NCI-H2171 treated with DMSO at 0.1 percent for 48 hours (cell line): ENCODE measurements around the gene RASAL3.
"Not testable (repeated sequence)": the region's sequence is repeated elsewhere in the genome, so short reads cannot be mapped to it uniquely, and the experiment has no call there.

Experiments used
- DNase-seq: peaks from one replicate; lab custom pipeline; 2025; lab: John Stamatoyannopoulos, UW

The RASAL3 gene

DNA sequence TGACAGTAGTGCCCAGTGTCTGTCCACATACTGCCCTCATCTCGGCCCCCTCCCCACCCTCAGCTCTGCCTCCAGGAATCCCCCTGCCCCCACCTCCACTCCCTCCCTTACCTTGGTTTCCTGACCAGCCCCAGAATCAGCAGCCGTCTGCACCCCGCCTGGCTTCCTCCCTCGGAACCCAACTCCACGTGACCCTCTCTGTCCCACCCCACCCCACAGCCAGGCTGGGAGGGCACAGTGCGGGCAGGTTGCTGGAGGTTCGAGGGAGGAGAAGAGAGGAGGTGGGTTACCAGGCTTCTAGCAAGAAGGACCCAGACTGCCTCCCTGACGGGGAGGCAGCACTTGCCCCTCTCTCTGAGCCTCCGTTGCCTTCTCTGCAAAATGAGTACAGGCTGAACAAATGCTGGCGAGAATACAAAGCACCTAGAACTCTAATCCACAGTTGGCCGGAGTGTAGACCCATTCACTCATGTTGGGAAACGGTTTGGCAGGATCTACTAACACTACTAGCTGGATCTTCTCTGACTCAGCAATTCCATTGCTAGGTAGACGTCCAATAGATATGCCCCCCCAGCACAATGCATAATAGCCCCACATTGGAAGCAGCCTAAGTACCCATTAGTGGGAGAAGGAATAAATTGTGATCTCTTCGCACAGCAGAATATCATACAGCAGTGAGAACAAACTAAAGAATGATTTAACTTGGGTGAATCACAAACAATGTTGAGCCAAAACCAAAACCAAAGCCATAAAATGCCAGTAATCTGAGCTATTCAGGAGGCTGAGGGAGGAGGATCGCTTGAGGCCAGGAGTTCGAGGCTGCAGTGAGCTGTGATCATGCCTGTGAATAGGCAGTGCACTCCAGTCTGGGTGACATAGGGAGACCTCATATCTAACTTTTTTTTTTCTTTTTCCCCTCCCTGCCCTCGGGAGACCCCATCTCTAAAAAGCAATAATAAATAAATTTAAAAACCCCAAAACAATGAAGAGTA lies at the start of gene RASAL3:
TSS of gene RASAL3 (minus strand) at position 151 of the 992 bp plus-strand sequence. CDS start 186 bp downstream, outside the sequence.
- no peak for DNase-seq

DNA sequence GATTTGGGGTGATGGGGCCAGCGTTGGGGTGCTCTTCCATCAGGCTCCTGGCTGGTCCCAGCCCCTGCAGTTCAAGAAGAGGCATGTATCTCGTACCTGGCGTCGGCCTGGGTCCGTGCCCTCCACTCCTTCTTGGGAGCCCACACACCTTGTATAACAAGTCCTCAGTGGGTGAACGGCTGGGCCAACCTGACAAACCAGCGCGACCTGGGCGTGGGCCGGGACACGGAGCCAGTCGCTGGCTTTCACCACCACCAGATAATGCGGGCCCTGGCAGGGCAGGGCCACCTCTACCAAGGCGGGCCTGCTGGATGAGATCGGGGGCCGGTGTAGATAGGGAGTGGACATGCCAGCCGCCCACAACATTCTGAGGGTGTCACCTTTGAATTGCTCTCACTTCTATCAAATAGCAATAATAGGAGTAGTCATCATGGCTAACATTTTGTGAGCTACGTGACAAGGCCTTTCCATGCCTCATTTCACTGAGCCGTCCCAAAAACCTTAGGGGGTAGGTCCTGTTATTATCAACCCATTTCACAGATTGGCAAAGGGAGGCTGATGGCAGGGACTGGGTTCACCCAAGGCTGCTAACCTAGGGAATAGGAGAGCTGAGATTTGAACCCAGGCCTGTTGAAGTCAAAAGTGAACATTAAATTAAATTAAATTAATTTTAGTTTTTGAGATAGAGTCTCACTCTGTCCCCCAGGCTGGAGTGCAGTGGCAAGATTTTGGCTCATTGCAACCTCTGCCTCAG lies 47.5 kb upstream of the RASAL3 start:
- DNase-seq: no peak

DNA sequence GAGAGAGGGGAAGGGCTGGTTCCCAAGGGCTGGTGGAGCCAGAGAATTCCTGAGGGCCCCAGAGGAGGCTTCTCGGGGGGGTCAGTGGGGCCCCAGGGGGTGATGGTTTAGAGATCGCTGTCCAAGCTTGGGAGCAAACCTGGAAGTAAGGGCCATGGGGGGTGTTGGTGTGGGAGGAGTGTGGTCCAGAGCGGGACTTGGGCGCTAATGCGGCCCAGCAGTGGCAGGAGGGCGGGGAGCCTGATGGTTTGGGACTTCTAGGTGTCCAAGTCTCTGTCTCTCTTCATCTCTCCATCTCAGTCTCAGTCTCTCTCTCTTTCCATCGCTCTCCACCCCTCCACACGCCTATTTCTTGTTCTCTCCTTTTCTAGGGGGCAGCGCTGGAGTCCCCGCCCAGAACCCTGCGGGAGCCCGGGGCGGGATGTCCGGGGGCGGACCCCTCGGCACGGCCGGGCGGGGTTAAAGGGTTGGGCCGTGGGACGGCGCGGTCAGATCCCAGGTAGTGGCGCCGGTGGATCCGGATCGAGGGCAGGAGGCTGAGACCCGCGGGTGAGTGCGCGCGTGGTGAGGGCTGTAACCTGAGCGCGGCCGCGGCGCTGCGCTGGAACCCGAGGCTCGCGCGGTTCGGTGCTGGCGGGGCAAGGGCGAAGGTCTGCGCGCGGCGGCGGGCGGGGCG lies 43.8 kb upstream of the RASAL3 start, which contains the start of gene CYP4F22:
TSS of gene CYP4F22 (plus strand) at position 491 of the 676 bp plus-strand sequence. CDS start 16,812 bp downstream, outside the sequence.
- no peak for DNase-seq

DNA sequence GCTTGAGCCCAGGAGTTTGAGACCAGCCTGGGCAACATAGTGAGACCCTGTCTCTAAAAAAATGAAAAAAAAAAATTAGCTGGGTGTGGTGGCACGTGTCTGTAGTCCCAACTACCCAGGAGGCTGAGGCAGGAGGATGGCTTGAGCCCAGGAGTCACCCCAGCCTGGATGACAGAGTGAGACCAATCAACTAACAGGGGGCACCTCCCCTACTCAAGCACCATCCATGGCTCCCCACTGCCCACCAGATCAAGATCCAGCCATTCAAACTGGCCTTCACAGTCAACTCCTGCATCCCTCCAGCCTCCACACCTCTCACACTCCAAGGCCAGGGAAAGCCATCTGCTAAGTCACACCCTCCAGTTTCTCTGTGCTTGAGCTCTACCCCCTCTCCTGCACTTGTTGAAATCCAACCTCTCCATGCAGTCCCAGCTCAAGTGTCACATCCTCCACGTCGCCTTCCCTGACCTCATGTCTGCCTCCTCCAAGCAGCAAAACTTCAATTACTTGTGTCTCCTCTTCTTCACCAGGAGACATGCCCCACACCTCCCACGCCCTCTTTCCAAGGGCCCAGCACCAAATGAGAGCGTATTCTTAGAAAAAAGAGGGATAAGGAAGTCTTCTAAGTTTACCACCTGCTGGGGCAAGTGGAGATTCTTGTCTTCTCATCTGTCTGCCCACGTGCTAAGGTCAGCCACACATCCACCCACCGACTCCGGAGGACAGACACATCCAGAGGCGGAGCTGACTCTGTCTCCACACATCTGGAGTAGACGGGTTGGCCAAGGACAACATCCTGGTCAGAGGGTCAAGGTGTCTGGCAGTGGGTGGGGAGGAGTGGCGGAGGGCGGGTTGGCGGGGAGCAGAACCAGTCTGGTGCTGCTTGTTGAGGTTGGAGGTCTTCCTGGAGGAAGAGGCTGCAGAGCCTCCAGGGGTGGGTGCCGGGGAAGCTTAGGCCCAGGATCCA lies 43.0 kb upstream of the RASAL3 start:
- DNase-seq: no peak

DNA sequence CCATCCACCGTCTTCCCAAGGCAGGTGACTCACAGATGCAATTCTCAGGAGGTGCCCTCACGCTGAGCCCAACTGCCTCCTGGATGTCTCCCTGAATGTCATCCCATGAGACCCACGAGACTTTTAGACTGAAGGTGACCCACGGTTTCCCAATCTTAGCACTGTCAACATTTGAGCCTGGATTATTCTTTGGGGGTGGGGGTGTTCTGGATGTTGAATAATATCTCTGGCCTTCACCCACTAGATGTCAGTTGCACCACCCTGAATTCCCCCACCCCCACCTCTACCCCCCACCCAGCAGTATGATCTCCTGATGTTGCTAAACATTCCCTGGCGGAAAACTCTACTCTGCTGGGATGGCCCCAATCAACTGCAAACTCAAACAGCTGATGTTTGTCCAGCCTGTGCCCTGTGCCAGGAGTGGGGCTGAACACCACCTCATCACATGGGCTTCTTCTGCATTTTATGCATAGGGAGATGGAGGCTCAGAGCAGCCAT lies 41.8 kb upstream of the RASAL3 start:
- no peak for DNase-seq

DNA sequence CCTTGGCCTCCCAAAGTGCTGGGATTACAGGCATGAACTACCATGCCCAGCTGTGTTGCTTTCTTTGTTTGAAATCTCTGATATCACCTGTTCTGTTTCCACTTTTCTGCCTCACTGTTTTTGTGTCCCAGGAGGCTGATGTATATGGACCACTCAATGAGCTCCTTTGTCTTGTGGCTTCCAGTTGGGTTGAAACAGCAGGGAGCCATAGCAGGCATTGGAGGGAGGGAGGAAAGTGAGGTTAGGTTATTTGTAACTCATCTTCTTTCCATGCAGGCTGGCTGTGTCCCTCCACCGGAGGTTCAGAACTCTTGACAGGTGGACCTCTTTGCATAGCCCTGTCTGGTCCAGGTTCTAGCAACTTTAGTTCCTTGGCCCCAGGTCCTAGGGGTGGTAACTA lies 37.9 kb upstream of the RASAL3 start:
- DNase-seq: no peak

DNA sequence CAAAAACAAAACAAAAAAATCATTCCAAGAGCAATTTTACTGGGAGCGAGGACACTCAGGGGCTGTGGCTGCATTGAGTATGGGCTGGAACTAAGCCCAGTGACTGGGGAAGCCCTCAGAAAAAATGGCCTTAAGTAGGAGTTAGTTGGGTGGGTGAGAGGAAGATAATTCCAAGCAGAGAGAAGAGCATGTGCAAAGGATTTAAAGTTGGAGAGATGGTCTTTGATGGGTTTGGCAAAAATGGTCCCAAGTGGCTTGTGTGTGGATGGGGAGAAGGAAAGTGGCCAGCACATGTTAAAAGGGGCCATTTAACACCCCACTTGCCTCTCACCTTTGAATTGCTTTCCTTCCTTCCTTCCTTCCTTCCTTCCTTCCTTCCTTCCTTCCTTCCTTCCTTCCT lies 37.3 kb upstream of the RASAL3 start:
- no peak for DNase-seq

DNA sequence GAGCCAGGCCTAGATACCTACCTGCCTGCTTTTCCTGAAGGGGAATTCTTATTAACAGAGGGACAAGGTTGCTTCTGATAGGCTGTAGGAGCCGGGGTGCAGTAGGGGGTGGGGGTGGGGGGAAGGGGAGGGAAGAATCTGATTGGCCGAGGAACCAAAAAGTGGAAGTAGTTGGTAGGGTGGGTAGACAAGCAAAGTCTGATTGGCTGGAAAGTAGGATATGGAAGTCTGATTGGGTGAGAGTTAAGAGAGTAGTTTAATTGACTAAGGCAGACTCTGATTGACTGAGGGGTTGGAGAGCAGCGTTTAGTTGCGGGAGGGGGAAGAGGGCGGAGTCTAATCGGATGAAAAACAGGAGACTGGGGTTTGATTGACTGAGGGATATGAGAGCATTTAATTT lies 34.6 kb upstream of the RASAL3 start:
- no peak for DNase-seq

DNA sequence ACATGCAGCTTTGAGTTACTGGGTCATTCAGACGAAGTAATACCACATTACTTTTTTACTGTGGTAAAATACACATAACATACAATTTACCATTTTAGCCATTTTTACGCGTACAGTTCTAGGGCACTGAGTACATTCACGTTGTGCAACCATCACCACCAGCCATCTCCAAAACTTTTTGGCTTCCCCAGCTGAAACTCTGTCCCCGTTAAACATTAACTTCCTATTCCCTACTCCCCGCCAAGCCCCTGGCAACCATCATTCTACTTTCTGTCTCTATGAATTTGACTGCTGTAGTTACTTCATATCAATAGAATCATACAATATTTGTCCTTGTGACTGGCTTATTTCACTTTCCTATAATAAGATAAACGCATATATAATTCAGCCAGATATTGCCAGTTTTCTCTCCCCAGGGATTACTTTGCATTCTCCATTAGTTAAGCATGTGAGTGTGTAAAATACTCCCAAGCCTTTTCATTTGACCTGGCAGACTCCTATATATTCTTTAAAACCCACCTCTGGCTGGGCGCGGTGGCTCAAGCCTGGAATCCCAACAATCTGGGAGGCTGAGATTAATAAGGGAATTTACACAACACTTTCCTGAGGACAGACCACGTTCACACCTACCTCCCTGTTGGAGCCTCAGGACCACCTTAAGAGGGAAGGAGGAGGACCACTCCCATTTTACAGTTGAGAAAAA lies 34.0 kb upstream of the RASAL3 start:
- DNase-seq: no peak

DNA sequence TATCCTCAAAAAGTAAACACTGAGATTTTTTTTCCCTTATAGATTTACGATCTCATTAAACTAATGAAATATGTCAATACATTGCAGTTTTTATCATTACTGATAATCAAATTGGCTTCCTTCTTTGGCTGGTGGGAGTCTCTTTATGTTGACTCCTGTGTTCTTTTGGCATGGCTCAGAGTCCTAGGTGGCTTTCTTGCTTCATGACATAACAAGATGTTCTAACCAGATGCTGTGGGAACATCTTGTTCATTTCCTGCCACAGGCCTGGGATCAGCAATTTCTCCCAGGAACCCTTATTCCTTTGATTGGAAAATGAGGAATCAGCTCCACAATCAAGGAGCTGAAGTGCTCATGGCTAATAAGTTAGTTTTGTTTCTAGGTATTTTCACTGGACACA lies 30.8 kb upstream of the RASAL3 start:
- no peak for DNase-seq

DNA sequence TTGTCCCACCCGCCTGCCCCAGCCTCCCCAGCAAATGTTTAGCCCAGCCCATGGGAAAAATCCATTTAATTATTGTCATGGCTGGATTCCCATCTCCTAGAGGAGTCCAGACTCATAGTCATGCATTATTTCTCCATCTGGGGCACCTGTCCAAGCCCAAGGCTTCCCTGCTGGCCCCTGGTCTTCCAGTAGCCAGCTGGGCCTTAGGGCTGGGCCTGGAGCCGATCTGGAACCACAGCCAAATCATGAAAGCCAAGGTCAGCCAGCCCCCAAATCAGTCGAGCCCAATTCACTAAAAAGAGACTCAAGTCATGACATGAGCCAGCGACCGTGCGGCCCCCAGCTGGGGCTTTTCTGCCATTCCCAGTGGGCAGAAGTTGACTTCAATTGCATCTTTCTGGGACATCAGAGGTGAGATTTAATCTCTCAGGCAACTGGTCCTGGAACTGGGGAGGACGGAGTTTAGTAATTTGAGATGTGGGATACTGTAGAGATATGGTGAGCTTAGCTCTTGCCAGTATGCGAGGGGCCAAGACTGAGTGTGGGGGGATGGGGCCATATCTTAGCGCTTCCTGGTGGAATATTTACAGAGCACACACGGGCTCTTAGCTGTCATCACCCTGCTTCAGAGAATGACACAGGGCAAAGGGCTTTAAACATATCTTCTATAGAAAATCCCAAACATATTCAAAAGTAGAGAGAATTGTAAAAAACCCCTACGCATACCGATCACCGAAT lies 24.3 kb upstream of the RASAL3 start:
- no peak for DNase-seq

DNA sequence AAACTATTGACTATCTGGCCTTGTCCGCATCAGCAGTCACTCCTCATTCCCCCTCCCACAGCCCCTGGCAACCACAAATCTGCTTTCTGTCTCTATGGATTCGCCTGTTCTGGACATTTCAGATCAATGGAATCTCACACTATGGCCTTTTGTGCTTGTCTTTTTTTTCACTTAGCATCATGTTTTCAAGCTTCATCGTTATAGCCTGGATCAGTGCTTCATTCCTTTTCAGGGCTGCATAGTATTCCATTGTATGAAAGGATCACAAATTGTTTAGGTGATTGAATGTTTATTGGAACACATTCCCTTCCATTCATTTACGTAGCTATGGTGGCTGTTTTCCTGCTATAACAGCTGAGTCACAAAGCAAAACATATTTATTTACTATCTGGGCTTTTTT lies 22.7 kb upstream of the RASAL3 start:
- DNase-seq: no peak

DNA sequence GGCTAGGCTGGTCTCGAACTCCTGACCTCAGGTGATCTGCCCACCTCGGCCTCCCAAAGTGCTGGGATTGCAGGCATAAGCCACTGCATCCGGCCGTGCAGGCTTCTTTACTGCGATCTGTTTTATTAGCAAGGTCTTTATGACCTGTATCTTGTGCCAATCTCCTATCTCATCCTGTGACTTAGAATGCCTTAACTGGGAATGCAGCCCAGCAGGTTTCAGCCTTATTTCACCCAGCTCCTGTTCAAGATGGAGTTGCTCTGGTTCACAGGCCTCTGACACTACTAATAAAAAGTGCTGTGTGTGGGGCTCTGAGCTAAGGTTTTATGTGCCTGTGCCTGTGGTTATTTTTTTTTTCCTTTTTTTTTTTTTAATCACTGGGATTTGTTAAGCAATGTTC lies 21.4 kb upstream of the RASAL3 start:
- DNase-seq: not testable (repeated sequence)

DNA sequence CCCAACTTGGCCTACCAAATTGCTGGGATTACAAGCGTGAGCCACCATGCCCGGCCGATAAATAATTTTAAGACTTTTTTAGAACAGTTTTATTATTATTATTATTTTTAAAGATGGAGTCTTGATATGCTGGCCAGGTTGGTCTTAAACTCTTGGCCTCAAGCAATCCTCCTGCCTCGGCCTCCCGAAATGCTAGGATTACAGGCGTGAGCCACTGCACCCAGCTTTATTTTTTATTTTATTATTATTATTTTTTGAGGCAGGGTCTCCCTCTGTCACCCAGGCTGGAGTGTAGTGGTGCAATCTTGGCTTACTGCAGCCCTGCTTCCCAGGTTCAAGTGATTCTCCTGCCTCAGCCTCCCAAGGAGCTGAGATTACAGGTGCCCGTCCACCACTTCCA lies 16.7 kb upstream of the RASAL3 start:
- DNase-seq: not testable (repeated sequence)

DNA sequence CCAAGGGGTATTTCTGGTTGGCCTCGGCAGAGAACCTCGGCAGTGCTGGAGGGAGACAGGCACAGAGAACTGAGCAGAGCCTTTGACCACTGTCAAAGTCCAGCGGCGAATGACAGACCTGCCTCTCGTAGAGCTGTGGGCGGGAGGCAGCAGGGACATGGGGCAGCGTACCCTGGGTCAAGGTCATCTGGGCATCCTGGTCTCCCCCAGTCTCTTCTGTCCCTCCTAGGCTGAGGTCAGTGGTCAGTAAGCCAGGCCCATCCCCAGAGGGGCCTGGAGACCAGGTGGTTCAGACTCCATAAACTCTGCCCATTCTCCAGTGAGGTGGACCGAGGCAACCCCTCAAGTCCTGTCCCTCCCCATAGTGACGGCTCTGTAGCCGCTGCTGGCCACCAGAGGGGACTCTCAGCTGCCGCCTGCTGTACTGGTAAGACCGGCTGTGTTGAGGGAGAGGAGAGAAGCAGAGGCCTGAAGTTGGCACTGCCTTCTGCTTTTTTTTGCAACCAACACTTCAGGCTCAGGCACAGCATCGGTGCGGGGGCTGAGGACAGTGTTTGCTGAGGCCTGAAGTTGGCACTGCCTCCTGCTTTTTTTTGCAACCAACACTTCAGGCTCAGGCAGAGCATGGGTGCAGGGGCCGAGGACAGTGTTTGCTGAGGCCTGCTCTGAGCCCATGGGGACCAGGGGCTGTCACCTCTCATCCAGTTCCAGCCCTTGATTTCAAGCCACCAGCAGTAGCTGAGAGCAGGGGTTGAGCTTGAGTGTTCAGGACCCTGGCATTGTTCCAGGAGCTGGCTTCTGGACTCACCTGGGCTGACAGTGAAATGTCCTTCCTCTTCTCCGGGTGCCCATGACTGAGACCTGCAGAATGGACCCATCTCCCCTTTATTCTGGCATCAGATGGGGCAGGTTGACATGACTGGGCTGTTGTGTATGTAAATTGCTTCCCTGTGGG lies 15.3 kb upstream of the RASAL3 start, which contains the start of gene PGLYRP2:
TSS of gene PGLYRP2 (minus strand) at position 111 of the 955 bp plus-strand sequence. CDS start 130 bp downstream, outside the sequence.
- no peak for DNase-seq

DNA sequence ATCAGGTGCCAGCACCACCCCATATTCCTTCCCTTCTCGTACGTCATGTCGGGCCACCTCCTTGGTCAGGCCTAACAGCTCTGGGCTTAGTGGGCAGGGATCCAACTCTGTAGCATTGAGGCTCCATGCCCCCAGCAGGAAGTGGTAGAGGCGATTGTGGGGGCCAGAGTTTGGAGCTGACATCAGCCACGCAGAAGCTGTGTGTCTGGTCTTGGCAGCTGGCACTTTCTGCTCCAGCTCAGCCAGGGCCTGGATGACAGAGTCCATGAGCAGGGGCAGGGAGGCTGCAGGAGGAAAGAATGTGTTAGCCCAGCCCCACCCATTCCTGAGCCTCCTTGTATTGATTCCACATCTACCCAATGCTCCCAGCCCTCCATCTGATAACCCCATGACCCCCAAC lies 12.0 kb upstream of the RASAL3 start:
- DNase-seq: no peak

DNA sequence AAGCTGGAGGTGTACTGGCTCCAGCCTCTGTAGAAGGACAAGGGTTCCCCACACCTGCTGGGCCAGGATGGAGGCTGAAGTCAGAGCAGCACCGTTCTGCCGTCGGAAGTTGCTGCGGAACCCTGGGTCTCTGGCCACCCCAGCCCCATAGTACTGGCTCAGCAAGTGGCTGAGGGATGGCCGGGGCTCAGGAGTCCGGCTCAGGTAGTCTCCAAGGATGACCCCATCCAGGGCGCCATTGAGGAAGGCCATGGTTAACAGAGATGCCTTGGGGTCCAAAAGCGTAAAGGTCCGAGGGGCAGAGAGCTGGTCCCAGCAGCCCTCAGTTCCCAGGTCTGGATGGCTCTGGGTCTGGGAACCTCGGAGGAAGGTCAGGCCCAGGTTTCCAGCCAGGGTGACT lies 11.3 kb upstream of the RASAL3 start:
- DNase-seq: no peak

DNA sequence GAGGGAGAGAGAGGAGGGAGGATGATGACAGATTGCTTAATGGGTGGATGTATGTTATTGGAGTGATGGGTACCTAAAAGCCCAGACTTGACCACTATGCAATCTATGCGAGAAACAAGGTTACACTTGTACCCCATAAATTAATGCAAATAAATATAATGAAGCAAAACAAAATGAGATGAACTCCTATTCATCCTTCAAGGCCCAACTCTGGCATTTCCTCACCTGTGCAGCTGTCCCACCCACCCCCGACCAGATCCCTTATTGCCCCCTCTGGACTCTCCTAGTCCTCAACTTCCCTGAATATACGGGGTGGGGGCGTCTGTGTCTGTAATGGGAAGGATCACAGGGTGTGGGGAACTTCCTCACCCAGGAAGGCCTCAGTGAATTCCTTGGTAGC lies 10.8 kb upstream of the RASAL3 start:
- no peak for DNase-seq
